ENCODE results near the gene FER1L5.
A peak's percentile ranks its signal among the peaks of the same experiment; 100 is the strongest.
"Not testable (repeated sequence)": the region's sequence is repeated elsewhere in the genome, so short reads cannot be mapped to it uniquely, and the experiment has no call there.

FER1L5 gene

DNA sequence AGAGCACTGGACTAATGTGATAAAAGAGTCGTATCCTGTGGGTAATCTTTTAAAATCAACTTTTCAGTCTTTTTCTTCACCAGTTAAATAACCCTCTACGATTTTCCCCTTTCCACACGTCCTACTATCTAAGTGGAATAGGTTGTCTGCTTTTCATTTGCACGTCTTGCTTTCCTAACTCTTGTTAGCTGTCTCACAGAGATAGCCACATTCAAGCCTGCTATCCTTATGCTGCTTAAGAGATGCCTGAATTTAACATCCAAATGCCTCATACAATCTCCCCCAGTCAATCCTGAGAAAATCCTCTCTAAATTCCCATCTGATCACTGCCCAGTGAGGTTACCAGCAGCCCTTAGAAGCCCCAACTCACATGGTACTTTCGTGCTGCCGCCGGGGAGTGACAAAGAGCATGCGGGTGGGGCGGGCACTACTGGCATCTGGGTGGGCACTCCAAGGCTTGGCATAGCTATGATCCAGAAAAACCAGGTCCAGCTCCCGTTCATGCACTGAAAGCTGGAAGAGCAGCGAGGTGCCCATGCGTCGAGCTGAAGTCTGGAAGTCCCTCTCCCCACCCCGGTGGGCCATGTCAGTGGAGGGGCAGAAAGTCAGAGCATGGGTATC is 5.9 kb upstream of the FER1L5 start:
- DNase-seq (ENCODE audit: low spot score): no peak

GRCh38 chr2:96637385-96638143 is 5.0 kb upstream of the FER1L5 start:
- peak; percentile 75 for DNase-seq (ENCODE audit: low spot score)

DNA sequence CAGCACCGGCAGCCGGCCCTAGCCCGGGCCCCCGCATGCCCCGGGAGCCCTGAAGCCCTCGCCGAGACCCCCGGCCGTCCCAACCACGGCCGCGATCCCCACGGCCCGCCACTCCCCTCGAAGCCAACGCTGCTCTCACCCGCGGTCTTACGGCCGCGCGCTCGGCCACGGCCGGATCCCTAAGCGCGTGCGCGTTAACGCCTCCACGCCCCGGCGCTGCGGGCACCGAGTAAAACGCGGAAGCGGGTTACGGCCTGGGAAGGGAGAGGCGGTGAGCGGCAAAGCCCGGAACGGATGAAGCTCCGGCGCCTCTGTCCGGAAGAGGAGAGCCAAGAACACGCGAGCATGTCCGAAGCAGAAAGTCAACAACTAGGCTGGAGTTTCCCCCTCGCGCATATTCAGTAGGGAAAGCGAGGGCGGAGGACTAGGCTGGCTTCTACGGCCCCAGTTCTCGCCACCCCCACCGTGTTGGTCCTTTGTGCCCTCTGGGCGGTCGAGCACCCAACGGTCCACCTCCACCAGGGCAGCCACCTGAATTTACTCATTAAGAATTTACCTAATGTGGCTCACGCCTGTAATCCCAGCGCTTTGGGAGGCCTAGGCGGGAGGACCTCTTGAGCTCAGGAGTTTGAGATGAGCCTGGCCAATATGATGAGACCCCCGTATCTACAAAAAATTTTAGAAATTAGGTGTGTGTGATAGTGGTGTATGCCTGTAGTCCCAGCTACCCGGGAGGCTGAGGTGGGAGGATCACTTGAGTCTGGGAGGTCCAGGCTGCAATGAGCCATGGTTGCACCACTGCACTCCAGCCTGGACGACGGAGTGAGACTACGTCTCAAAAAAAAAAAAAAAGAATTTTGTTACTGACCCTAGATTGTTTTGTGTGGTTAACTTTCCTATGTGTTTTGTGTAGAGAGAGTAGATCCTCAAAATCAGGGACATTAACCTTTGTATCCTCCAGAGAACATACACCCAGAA is 4.1 kb upstream of the FER1L5 start, which contains the start of gene KANSL3:
TSS of gene KANSL3 (minus strand) at position 169 of the 978 bp plus-strand sequence. CDS start 1,177 bp downstream, outside the sequence.
- peak; percentile 92 for DNase-seq (ENCODE audit: low spot score)

DNA sequence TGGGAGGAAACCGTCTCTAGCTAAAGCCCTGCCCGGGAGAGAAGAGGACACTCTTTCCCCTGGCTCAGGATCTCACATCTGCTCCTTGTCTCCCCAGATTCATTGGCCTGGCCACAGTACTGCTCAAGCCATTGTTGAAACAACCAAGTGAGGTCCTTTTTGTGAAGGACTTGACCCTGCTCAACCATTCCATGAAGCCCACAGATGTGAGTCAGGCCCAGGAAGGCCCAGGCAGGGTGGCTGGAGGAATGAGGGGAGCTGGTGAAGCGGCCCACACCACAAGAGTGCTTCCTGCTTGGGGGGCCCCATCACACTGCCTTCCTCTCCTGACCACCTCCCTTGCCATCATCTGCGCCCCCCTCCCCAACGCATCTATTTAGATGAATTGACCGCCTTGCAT is 5.1 kb downstream of the FER1L5 start:
- DNase-seq (ENCODE audit: low spot score): no peak

DNA sequence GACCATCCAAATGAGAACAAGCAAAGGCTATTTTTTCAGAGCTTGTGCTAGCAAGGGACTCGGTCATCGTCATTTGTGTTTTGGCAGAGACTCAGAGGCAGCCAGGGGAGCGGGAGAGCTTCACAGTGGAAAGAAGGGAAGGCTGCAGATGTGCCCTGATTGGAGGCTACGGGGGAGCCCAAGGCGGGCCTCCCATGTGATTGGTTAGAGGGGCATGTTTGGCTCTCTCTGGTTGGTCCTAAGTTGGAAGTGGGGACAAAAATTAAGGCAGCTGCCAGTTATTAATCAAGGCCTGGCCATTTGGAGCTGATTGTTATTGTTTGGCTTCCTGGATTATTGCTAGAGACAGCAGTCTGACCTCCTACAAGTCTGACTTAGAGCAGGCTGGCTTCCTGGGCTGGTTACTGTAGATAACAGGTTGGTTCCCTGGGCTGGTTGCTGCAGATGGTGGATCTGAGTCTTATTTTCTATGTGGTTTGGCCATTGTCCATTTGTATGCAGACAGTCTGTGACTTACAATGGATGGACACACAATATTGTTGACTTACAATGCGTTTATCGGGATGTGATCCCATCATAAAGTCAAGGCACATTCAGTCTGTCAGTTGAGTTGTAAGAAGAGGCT is 5.9 kb downstream of the FER1L5 start:
- no peak for DNase-seq (ENCODE audit: low spot score)

GRCh38 chr2:96649342-96649741 is 6.8 kb downstream of the FER1L5 start:
- no peak for DNase-seq (ENCODE audit: low spot score)

DNA sequence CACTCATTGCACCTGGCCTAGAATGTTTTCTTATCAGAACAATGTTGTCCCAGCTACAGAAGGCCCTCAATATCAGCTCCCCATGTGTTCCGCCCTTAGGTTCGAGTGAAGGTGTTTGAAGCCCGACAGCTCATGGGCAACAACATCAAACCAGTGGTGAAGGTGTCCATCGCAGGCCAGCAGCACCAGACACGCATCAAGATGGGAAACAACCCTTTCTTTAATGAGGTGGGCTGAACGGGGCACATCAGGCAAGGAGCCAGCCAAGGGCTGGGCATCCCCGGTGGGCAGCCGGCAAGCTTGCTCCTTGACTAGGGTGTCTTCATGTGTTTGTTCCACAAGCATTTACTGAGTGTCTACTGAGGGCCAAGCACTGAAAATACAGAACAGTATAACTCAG is 9.2 kb downstream of the FER1L5 start:
- no peak for DNase-seq (ENCODE audit: low spot score)

DNA sequence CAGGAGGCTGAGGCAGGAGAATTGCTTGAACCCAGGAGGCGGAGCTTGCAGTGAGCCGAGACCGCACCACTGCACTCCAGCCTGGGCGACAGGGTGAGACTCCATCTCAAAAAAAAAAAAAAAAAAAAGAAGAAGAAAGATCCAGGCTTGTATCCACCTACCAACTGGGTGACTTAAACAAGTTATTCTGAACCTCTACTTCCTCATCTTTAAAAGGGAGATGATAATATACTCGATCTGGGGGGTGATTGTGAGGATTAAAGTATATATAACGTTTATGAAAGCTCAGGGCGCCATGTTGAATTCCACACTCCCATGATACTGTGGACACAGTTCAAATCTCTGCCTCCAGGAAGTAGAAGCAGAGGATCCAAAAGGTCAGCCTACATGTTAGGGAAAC is 12.2 kb downstream of the FER1L5 start:
- not testable (repeated sequence) for DNase-seq (ENCODE audit: low spot score)

GRCh38 chr2:96655526-96655925 is 13.0 kb downstream of the FER1L5 start:
- no peak for DNase-seq (ENCODE audit: low spot score)

DNA sequence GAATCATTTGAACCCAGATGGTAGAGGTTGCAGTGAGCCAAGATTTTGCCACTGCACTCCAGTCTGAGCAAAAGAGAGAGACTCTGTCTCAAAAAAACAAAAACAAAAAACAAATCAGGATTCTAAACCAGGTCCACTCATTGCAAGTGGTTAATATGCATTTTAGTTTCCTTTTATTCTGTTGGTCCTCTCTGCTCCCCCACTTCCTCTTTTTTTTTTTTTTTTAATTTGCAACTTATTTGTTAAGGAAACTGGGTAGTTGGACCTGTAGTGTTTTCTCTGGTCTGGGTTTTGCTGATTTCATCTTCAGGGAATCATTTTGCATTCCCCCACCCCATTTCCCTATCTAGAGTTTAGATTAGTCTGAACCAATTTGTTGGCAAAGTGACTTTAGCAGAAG is 14.0 kb downstream of the FER1L5 start:
- DNase-seq (ENCODE audit: low spot score): no peak

DNA sequence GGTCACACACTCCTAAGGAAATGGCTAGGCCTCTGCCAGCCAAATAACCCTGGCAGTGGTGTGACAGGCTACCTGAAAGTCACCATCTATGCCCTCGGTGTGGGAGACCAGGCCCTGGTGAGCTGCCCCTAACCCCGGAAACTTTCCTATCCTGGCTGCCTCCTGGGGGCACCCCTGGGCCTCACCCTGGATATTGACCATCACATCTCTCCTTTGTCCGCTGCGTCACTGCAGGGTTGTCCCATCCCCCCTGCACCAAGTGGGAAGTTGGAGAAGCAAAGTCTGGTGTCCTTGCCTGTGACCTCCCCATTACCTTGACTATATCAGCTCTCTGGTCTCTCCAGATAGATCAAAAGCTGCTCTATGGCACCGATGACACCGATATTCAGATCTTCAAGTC is 18.8 kb downstream of the FER1L5 start:
- DNase-seq (ENCODE audit: low spot score): no peak

DNA sequence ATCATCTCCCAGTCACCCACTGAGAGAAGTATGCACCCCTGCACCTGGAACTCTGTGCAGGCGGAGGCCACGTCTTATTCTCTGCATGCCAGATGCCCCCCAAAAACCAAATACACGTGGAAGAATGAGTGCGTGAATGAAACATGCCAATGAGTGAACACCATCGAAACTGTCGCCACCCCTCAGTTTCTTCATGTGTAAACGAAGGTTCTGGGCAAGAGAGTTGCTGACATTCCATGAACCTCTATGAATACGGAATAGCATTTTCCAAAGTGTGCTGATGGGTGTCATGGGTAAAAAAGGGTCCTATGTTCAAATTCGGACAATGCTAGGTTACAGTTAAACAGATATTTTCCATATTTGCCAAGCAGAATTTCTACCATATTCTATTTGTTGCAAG is 19.8 kb downstream of the FER1L5 start:
- DNase-seq (ENCODE audit: low spot score): no peak

DNA sequence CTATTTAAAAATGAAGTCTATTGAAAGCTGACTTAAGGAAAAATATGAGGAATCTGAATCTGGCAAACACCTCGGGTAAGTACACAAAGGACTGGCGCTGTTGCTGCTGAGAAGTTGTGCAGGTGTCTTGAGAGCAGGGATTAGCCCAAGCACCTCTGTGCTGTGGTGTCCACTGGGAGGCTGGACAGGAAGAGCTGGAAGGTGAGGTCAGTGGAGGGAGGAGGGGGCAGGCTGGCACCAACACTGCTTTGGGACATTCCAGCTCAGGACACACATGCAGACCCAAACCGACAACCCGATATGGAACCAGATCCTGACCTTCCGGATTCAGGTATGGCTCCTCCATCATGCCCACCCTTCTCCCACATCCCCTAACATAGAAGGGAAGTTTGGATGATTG is 20.6 kb downstream of the FER1L5 start:
- DNase-seq (ENCODE audit: low spot score): no peak

GRCh38 chr2:96663829-96664228 is 21.3 kb downstream of the FER1L5 start:
- DNase-seq (ENCODE audit: low spot score): no peak

DNA sequence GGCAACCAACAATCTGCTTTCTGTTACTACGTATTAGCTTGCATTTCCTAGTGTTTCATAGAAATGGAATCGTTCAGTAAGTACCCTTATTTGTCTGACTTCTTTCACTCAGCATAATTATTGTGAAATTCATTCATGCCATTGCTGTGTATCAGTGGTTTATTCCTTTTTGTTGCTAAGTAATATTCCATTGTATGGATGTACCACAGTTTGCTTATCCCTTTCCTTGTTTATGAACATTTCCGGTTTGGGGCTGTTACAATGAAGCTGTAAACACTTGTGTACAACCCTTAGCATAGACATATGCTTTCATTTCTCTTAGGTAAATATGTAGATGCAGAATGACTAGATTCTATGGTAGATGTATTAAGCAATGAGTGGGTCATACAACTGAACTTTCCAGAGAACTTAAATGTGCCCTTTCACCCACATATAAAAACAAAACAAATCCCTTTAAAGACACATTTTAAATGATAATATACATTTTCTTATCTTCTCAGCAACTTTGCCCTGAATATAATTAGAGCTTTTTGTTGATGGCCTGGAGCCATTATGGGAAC is 21.9 kb downstream of the FER1L5 start:
- DNase-seq (ENCODE audit: low spot score): no peak

- no peak for DNase-seq (ENCODE audit: low spot score)
Measured at GRCh38 chr2:96665083-96665569, 22.6 kb downstream of the FER1L5 start.

- DNase-seq (ENCODE audit: low spot score): not testable (repeated sequence)
Measured at GRCh38 chr2:96665717-96666116, 23.2 kb downstream of the FER1L5 start.

DNA sequence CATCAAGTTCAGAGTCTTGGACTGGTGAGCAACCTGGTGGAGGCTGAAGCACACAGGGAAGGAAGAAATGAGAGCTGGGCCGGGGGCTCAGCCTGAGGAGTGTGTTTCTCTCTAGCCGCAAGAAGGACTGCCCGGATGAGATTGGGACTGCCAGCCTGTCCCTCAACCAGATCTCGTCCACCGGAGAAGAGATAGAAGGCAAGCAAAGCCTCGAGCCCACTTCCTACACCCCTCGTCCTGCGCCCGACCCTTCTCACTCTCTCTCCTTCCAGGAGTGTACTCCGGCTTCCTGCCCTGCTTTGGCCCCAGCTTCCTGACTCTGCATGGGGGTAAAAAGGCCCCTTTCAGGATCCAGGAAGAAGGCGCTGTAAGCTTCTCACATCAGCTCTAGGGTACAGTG is 26.2 kb downstream of the FER1L5 start:
- DNase-seq (ENCODE audit: low spot score): no peak

DNA sequence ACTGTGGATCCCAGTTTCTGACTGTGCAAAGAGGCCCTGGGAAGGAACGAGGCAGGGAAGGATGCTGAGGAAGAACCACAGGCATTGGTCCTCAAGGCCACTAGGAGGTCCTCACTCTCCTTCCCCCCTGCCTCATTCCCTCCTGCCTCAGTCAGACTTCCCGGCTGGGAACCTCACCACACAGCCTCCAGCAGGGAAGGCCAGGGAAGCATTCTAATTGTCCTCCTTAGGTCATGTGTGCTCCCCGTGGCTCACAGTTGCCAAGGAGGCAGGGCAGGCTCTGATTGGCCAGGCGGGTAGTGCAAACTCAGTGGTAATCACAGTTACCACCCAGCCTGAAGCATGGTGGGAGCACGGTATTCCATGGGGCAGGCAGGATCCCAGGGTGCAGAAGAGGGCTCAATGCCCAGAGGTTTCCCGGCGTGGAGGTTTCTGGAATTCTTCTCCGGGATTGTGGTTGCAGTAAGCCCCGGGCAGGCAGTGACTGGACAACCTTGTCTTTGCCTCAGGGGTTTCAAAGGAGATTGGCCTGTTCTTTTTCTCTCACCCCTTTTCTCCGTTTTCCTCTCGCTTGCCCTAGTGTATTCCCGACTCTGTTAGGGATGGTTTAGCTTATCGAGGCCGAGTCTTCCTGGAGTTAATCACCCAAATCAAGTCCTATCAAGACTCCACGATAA is 27.1 kb downstream of the FER1L5 start:
- no peak for DNase-seq (ENCODE audit: low spot score)

GRCh38 chr2:96679848-96680247 is 37.3 kb downstream of the FER1L5 start:
- DNase-seq (ENCODE audit: low spot score): no peak

GRCh38 chr2:96680561-96681141 is 38.1 kb downstream of the FER1L5 start:
- no peak for DNase-seq (ENCODE audit: low spot score)

Data from CD4-positive, alpha-beta T cell treated with Interleukin-15 for 4 hours (primary cell).